Panc1 (cell line): ENCODE results near the gene DNTT. TPM values are rescaled to one million over a fixed set of nuclear protein-coding genes. Genes with fewer than 3 reads are reported as not detected.

Experiments used
- ATAC-seq: fragments of 200-7000 bp; cut with Tn5 transposase; 2 replicates; pipeline ENCODE4 v1.9.1; 2020; ENCODE audit warnings: mild to moderate bottlenecking, moderate library complexity
- BruUV-seq: library from RNA; stranded (reverse); fragments of 400-500 nt; replicated peaks from 2 replicates; lab custom pipeline; 2021; lab: Mats Ljungman, UMichigan
- CTCF ChIA-PET: fragments of 300-600 bp; sonication (Branson Sonifier 250); formaldehyde crosslinking; loops from one replicate; lab custom pipeline; 2022; ENCODE audit warnings: antibody characterized with exemption; lab: Charles Lee
- POLR2A ChIA-PET: fragments of 300-600 bp; sonication (Branson Sonifier 250); formaldehyde crosslinking; loops from one replicate; lab custom pipeline; 2022; ENCODE audit warnings: antibody characterized with exemption; lab: Charles Lee
- DNase-seq: peaks from one replicate; pipeline ENCODE4 v3.0.0-alpha.2; 2010; ENCODE audit warnings: low read depth, low spot score
- H3K27ac ChIP-seq: 2 replicates; pipeline ENCODE4 v1.5.1; 2011; ENCODE audit warnings: mild to moderate bottlenecking, low read length, inconsistent platforms
- H3K27me3 ChIP-seq: fragments of 200-500 bp; sonication (Bioruptor generic); 2 replicates; pipeline ENCODE4 v1.6.0; 2014; ENCODE audit warnings: low read length, inconsistent platforms; ENCODE audit not compliant: control insufficient read depth, insufficient read depth
- H3K36me3 ChIP-seq: fragments of 200-500 bp; sonication (Bioruptor generic); 2 replicates; pipeline ENCODE4 v1.5.1; 2014; ENCODE audit warnings: inconsistent platforms, mild to moderate bottlenecking, low read length, moderate library complexity; ENCODE audit not compliant: control insufficient read depth, insufficient read depth
- H3K4me1 ChIP-seq: 2 replicates; pipeline ENCODE4 v1.5.1; 2011; ENCODE audit warnings: inconsistent platforms, mild to moderate bottlenecking, low read length, moderate library complexity; ENCODE audit not compliant: control insufficient read depth, insufficient read depth
- H3K4me3 ChIP-seq, 2 experiments: 2 replicates each; pipeline ENCODE4 v1.5.1; 2011 to 2012; ENCODE audit warnings: low read depth in 2 of 2, low read length in 2 of 2, mild to moderate bottlenecking in 2 of 2, inconsistent platforms in 1 of 2, moderate library complexity in 1 of 2
- H3K9me3 ChIP-seq: fragments of 200-500 bp; sonication (Bioruptor generic); 2 replicates; pipeline ENCODE4 v1.5.1; 2014; ENCODE audit warnings: low read depth, mild to moderate bottlenecking, inconsistent platforms, low read length, moderate library complexity; ENCODE audit not compliant: control insufficient read depth, insufficient read depth
- CTCF ChIP-seq: fragments of 450-650 bp; IDR thresholded peaks from 2 replicates; pipeline ENCODE4 v1.5.1; 2017; ENCODE audit warnings: mild to moderate bottlenecking
- POLR2AphosphoS5 ChIP-seq: IDR thresholded peaks from 2 replicates; pipeline ENCODE4 v1.6.1; 2012; ENCODE audit warnings: mild to moderate bottlenecking, low read depth, low read length, moderate library complexity
- REST ChIP-seq, 2 experiments: IDR thresholded peaks; 2 replicates each; pipeline ENCODE4 v1.6.1; 2011 to 2012; ENCODE audit warnings: low read depth in 2 of 2, control low read depth in 1 of 2, low read length in 1 of 2, mild to moderate bottlenecking in 1 of 2, moderate library complexity in 1 of 2; ENCODE audit not compliant: insufficient read depth in 1 of 2
- SIN3A ChIP-seq: IDR thresholded peaks from 2 replicates; pipeline ENCODE4 v1.6.1; 2012; ENCODE audit warnings: low read depth, mild to moderate bottlenecking, low read length, moderate library complexity, borderline replicate concordance; ENCODE audit not compliant: insufficient read depth
- TCF7L2 ChIP-seq: IDR thresholded peaks from 2 replicates; pipeline ENCODE4 v1.6.1; 2011; ENCODE audit warnings: mild to moderate bottlenecking, low read depth, low read length, inconsistent platforms
- in situ Hi-C: cut with HindIII; loops from 2 replicates; pipeline ENCODE4 v1.10.0; 2016; ENCODE audit warnings: low sequenced_read_pairs, low pct_unique_long_range_greater_than_20kb
- intact Hi-C: fragments of 100-400 bp; cut with micrococcal nuclease; formaldehyde crosslinking; loops from one replicate; pipeline ENCODE4 v1.10.0; 2022; ENCODE audit not compliant: unreplicated experiment
- total RNA-seq: library from RNA; stranded (reverse); gene quantifications from one replicate; pipeline ENCODE4 v1.2.1, GENCODE V29; 2021; ENCODE audit not compliant: unreplicated experiment

DNTT gene
- total RNA-seq, 1 experiment from 2014 or later: not detected

- H3K9me3 ChIP-seq: no peaks in the 10 kb centered on the region
- ChIA-PET POLR2A (no interaction called here), CTCF (no interaction called here)
- TF ChIP-seq SIN3A (no peak), TCF7L2 (no peak), POLR2AphosphoS5 (no peak), REST (IDR thresholded peaks at IDR 0.05; ENCODE audit: insufficient read depth in 1 of 2, low read depth in 2 of 2, low read length in 1 of 2) (no peak), CTCF (no peak)
- no TSS peak for BruUV-seq
- H3K4me3 ChIP-seq: no peak overlapping the region
- no peaks in the 10 kb centered on the region for H3K36me3 ChIP-seq
- H3K27ac ChIP-seq: no peak overlapping the region
- no peaks in the 10 kb centered on the region for H3K4me1 ChIP-seq
- ATAC-seq (no peak), DNase-seq (no peak)
- in situ Hi-C loops: no loop called here
- intact Hi-C loops: no loop called here
- peaks cover 18% of the 10 kb centered on the region for H3K27me3 ChIP-seq
Measured at GRCh38 chr10:96387161-96387560, 82.9 kb downstream of the DNTT start.

- ATAC-seq (no peak), DNase-seq (no peak)
- Histone ChIP-seq H3K27ac (no peak overlapping the region), H3K9me3 (no peaks in the 10 kb centered on the region), H3K27me3 (peaks cover 18% of the 10 kb centered on the region), H3K4me1 (no peaks in the 10 kb centered on the region), H3K4me3 (no peak overlapping the region), H3K36me3 (no peaks in the 10 kb centered on the region)
- CTCF ChIA-PET: no interaction called here
- POLR2A ChIA-PET: no interaction called here
- in situ Hi-C loops (no loop called here), intact Hi-C loops (no loop called here)
- no TSS peak for BruUV-seq
- TF ChIP-seq SIN3A (no peak), TCF7L2 (no peak), REST (IDR thresholded peaks at IDR 0.05; ENCODE audit: insufficient read depth in 1 of 2, low read depth in 2 of 2, low read length in 1 of 2) (no peak), POLR2AphosphoS5 (no peak), CTCF (no peak)
Measured at GRCh38 chr10:96387601-96388000, 83.4 kb downstream of the DNTT start.

Other genes starting within 250 kb of the DNTT start
- gene ZNF518A, start 174.1 kb upstream of the DNTT start, total RNA-seq: 26.1 TPM
- 0.10 TPM for gene BLNK, start 32.9 kb upstream of the DNTT start, total RNA-seq
- not detected for gene OPALIN, start 54.6 kb downstream of the DNTT start, total RNA-seq
- gene TLL2, start 209.5 kb downstream of the DNTT start, total RNA-seq: 0.64 TPM